DMS153 (cell line): ENCODE measurements around the gene S100A14.
"Not testable (repeated sequence)": the region's sequence is repeated elsewhere in the genome, so short reads cannot be mapped to it uniquely, and the experiment has no call there.

ENCODE experiments used
- DNase-seq: peaks from one replicate; lab custom pipeline; 2025; lab: John Stamatoyannopoulos, UW

S100A14 gene

DNA sequence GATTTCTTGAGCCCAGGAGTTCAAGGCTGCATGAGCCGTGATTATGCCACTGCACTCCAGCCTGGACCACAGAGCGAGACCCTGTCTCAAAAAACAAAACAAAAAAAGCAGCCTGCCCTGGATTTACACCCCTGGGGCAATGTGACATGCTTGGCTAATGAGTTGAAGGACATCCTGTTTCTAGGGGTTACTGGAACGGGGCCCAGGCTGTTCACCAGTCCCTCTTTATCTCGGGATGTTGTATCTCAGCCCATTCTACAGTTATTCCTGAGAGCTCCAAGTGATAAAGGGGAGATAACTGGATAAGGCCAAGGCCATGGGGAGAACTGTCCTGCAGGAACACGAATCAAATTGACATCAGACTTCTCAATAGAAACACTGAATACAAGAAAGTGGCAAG lies 28.8 kb downstream of the S100A14 start:
- no peak for DNase-seq

DNA sequence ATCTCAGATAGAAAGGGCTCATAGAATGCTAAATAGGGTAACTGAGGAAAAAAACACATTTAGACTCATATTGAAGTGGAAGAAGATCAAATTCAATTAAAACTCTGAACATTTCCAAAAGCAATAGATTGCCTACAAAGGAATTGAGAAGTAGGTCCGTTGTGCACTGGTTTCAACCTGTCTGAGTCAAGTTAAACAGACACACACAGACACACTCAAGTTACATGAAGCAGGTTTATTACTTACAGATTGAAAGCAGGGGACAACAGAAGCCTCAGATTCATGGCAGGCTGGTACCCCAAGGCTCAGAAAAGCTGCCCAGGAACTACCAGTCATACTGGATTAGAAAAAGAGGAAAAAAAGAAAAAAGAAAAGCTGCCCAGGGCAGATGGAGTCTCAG lies 29.8 kb downstream of the S100A14 start:
- DNase-seq, result no peak

DNA sequence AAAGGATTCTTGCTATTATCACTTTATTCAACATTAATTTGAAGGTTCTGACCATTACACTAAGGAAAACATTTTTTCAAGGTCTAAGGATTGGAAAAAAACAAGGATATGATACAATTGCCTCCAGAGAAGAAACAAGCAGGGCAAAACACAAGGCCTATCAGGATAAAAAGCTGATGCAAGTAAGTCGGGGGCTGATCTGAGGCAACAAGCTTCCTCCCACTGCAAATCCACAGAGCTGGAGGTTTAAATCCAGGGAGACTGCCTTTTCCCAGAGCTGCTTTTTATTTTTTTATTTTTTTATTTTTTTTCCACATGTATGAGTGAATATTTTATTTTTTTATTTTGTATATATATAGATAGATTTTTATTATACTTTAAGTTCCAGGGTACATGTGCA lies 31.1 kb downstream of the S100A14 start:
- no peak for DNase-seq

DNA sequence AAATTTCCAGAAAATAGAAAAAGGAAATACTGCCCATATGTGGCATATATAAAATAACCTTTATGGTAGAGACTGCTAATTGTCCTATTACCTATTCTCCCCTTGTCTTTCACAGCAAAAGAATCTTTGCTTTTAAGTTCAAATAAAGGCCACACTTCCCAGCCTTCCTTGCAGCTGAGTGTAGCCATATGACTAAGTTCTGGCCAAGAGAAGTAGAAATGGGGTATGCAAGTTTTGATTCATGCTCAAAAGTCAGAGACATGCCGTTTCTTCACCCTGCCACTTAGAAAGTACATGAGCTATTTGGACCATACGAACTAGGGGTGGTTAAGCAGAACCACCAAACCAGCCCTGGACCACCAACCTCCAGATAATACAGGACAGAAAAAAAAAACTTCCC lies 32.1 kb downstream of the S100A14 start:
- no peak for DNase-seq

DNA sequence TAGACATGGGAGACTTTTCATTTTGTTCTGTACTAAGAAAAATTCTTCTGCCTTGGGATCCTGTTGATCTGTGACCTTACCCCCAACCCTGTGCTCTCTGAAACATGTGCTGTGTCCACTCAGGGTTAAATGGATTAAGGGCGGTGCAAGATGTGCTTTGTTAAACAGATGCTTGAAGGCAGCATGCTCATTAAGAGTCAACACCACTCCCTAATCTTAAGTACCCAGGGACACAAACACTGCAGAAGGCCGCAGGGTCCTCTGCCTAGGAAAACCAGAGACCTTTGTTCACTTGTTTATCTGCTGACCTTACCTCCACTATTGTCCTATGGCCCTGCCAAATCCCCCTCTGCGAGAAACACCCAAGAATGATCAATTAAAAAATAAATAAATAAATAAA lies 32.6 kb downstream of the S100A14 start:
- not testable (repeated sequence) for DNase-seq

DNA sequence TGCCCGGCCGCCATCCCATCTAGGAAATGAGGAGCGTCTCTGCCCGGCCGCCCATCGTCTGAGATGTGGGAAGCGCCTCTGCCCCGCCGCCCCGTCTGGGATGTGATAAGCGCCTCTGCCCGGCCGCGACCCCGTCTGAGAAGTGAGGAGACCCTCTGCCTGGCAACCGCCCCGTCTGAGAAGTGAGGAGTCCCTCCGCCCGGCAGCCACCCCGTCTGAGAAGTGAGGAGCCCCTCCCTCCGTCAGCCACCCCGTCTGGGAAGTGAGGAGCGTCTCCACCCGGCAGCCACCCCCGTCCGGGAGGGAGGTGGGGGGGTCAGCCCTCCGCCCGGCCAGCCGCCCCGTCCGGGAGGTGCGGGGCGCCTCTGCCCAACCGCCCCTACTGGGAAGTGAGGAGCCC lies 33.3 kb downstream of the S100A14 start:
- not testable (repeated sequence) for DNase-seq

DNA sequence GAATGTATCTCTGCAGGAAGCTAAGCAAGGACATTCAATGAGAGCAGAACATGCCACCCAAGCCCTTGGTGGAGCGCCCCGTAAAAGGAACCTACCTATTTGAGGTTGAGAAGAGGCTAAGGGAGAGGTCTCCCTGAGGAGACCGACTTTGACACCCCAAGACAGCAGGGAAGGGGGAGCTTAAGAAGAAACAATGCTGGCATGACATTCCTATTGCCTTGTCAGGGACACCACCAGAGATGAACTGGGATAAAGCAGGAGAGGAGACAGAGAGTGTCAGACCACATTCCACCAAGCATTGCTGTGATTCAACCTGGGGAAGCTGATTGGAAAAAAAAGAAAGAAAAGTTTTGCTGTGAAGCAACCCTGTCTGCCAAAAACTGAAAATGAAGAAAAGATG lies 37.2 kb downstream of the S100A14 start:
- DNase-seq, result no peak

DNA sequence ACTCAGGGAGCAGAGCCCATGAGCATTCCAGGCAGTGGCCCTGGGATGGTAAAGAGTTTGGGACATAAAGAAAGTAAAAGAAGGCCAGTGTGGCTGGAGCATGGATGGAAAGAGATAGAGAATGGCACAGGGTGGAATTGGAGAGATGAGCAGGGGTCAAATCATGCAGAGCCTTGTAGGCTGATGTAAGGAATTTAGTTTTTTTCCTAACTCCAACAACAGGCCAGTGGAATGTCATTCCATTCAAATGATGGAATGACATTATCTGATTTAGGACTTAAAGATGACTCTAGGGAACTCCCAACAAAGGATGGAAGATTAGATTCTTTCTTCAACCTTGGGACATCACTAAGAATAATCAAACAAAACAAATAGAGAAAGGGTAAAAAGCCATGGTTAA lies 37.6 kb downstream of the S100A14 start:
- no peak for DNase-seq

DNA sequence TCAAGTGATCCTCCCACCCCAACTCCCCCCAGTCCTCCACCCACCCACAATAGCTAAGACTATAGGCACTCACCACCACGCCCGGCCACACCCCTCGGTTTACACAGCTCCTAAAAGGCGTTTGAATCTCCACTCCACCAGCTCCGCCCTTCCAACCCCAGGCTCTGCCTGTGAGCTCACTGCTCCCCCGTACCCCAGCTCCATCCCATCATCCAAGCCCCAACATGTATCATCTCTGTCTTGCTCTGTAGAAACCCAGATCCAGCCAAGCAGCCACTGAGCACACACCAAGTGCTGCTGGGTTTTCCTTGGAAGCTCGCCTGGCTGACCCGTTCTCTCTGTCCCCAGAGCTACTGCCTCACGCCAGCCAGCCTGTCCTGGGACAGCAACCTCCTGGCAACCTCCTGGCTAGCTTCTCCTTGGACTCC lies 38.5 kb downstream of the S100A14 start:
- DNase-seq, result no peak

DNA sequence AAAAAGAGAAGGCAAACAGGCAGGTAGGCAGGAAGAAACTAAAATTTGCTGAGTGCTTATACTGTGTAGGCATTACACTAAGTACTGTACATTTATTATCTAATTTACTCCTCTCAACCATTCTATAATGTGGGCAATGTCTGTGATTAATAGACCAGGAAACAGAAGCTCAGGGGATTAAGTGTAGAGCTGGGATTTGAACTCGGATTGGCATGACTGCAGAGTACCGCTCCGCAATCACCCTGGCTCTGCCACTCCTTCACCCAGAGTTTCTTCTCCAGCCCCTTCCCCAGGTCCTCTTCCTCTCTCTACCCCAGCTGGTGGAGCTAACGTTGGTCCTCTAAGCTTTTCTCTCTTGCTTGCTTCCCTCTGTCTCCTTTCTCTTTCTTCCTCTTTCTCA lies 39.0 kb downstream of the S100A14 start:
- no peak for DNase-seq

DNA sequence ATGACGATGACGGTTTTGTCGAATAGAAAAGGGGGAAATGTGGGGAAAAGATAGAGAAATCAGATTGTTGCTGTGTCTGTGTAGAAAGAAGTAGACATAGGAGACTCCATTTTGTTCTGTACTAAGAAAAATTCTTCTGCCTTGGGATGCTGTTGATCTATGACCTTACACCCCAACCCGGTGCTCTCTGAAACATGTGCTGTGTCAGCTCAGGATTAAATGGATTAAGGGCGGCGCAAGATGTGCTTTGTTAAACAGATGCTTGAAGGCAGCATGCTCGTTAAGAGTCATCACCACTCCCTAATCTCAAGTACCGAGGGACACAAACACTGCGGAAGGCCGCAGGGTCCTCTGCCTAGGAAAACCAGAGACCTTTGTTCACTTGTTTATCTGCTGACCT lies 40.6 kb downstream of the S100A14 start:
- DNase-seq, result not testable (repeated sequence)

DNA sequence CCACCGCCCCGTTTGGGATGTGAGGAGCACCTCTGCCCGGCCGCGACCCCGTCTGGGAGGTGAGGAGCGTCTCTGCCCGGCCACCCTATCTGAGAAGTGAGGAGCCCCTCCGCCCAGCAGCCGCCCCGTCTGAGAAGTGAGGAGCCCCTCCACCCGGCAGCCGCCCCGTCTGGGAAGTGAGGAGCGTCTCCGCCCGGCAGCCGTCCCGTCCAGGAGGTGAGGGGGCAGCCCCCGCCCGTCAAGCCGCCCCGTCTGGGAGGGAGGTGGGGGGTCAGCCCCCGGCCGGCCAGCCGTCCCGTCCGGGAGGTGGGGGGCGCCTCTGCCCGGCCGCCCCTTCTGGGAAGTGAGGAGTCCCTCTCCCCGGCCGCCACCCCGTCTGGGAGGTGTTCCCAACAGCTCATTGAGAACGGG lies 41.0 kb downstream of the S100A14 start:
- not testable (repeated sequence) for DNase-seq

DNA sequence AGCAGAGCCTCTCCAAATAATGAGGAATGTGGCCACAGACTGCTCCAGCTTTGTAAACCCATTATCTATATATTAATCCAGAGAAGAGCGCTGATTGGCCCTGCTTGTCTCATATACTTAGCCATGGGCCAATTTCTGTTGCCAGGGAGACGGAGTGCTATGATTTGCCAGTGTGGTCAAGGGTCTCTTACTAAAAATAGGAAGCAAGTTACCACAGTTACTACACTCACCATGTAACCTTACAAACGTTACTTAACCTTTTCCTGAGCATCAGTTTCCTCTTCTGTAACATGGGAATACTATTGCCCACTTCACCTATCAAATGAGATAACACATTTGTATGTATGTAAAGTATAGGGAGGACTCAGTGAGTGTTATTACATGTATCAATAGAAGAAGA lies 42.8 kb downstream of the S100A14 start:
- DNase-seq, result no peak

DNA sequence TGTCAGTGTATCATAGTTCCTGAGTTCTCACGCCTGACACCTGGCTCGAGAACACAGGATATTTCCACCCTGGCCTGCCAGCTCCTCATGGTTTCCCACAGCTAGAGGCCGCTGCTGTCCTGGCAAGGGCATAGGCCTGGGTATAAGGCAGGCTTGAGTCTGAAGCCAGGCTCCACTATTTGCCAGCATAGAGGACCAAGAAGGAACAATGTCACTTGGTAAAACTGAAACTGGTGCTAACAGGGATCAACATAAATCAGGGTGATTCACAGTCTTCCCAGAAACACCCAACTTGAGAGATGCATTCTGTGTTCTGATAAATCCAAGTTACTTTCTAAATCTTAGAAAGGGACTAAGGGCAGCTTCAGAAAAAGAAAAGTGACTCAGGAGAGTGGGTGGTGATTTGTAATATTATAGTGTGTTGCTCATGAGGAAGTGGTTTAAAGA lies 43.5 kb downstream of the S100A14 start:
- DNase-seq, result peak; percentile 88

DNA sequence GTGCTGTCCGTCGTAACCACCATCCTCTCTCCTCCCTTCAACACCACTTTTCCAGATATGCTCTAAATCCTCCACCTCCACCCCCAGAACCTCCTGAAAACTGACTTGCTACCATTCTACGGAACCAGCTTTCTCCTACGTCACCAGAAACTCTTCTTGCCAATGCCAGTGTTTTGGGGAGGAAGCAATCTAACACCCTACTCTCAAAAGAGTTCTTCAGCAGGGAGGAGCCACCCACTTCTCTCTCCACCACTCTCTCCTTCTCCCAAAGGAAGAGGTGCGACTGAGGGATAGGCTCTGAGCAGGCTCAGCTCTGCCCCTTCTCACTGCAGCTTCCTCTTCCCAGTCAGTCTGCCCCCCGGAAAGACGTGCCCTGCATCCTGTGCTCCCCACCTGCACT lies 44.4 kb downstream of the S100A14 start:
- no peak for DNase-seq

DNA sequence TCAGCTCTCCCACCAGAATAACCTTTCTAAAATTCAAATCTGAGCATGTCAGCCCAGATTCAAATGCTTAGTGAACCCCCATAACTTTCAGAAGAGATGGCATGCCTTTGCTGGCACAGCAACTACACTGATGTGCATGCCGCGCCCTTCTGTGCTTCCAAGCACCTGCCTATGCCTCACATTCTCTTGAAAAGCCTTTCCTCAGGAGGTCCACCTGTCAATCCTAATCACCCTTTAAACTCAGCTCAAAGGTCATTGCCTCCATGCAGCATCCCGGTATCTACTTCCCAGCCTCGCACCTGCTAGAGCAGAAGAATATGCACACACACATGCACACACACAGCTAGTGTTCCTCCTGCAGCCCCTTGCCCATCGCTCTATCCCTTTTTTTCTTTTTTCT lies 45.3 kb downstream of the S100A14 start:
- no peak for DNase-seq

DNA sequence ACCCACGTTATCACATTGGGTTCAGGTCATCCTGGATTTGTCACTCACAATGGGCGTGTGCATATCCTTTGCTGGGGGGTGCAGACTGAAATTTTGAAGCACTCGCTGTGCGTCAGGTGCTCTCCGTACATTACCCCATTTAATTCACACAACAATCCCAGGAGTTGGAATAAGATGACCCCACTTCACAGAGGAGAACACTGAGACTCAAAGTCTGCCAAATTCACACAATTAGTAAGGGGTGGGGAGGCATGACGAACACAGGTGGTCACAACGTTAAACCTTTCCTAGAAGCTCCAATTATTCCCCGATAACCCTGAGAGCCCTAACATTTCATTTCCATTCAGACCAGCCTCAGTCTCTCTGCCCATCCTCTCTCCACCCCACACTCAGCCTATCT lies 46.7 kb downstream of the S100A14 start:
- DNase-seq, result no peak

DNA sequence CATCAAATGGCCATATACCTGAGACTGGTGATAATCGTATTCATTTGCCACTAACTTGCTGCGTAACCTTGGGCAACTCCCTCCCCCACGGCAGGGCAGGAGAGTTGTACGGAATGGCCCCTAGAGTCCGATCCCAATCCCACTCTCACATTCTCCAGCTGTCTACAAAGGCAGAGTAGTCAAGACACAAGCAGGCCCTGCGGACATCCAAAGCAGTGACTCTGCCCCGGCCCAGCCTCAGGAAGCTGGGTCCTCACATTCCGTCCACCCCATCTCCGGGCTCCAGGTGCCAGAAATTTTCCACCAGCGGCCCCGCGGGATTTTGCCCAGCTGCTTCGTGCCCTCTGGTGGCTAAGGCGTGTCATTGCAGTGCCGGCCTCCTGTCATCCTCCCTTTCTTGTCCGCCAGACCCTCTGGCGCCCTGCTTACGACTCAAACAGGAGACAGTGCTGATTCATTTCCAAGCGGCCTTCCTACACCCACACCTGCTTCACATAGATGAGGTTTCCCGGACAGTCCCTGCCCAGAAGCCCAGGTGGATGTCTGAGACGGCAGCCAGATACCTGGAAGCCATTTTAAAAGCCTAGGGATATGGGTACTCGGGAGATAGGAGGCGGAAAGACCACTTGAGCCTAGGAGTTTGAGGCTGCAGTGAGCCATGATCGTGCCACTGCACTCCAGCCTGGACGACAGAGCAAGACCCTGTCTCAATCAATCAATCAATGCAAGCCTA lies 47.6 kb downstream of the S100A14 start:
- peak; percentile 95 for DNase-seq

DNA sequence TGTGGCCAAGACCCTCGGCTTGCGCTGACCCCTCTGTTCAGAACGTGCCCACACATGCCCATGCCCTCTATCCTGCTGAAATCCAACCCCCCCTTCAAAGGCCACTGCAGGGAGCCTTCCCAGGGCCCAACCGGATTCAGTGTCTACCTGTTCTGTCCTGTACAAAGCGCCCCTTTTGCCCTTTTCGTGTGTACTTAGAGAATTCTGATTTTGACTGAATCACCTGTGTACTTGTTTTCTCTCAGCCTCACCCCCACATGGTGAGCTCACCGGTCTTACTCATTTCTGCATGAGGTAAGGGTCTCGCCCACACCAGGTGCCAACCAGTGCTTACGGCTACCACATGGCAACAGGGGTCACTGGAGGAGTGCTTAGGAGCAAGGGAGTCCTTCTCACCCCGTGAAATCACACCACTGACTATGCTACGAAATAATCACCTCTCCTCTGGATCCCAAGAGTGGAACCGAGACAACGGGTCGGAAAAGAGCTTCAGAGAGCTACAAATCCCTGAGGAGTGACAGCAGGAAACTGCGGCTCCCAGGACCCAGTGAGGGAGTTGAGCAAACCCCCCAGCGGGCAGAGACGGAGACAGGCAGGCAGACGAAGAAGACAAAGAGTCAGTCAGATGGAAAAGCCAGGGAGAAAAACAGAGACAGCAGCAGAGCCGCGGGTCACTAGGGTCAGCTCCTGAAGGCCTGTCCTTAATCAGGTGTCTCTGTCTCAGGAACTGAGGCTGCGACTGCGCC lies 48.3 kb downstream of the S100A14 start:
- DNase-seq, result peak; percentile 36

DNA sequence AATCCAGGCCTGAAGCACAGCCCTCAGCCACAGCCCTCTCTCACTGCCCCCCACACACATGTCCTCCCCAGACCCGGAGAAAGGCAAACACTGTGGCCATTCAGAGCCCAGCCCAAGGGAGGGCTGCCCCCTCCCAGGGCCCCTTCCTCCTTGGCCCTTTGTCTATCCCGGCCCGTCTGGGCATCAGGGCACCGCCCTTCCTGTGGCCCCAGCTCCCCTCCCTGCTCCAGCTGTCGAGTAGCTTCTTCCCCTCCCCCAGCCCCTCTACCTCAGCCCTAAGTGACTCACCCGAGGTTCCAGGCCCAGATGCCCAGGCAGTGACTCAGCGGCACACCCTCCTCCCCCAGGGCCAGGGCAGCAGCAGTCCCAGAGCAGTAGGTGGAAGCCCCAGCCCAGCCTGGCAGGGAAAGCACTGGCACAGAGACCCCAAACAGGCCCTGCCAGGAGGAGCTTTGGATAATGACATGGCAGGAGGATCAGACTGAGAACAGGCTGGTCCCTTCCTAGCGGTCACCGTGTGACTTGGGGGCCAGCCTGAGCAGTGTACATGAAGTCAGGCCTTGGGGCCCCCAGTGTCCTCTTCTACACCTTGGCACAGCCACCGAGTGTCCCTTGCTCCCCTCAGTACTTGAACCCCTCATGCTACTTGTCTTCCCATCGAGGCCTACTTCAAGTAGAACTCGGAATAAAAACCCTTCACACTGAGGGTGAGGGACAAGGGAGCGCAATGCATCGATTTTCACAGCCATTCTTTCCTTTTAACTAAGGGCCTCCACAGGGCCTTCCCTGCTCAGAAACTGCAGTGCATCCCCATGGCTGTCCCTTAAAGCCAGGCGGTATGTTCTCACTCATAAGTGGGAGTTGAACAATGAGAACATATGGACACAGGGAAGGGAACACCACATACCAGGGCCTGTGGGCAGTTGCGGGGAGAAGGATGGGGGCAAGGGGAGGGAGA lies 49.4 kb downstream of the S100A14 start:
- DNase-seq, result peak; percentile 96

DNA sequence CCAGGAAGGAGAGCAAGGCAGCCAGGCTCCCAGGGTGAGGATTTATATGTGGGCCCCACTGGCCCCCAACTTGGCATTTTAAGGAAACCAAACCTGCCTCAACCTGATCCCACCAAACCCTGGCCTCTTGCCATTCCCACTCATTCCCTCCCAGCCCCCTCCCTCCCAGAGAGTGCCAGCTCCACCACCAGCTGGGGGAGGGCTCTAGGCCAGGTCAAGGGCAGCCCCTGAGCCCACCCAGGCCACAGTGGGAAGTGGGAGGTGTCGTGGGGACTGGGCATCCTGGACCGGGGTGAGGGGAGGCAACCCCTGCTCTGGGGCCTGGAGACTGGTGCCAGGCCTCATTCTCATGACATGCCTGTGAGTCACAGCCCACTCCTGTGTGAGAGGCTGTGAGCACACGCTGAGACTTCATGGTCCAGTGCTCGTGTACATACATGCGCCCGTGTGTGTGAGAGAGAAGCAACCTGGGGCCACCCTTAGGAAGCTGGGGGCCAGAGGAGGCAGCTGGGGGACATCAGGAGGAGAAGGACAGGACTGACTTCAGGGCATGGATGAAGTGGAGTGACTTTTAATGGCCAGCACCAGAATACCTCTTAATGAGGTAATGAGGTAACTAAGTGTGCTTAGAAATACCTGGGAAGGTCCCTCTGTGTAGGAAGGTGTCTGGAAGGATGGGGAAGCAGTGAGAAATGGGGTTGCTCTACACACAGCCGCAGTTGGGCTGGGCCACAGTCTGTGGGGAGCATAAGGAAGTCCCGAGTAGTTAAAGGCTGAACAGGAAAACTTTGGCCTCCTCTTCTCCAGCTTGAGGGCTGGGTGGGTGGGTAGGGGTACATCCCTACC lies 50.4 kb downstream of the S100A14 start, which contains the start of gene S100A2:
Gene S100A2 (minus strand): TSS at position 316 of the 846 bp plus-strand sequence. CDS start 1,967 bp downstream, outside the sequence.
- DNase-seq, result peak; percentile 63
